CD4-positive, CD25-positive, alpha-beta regulatory T cell (primary cell): ENCODE results near the gene NECTIN4. TPM values are rescaled to one million over a fixed set of nuclear protein-coding genes. Genes with fewer than 3 reads are reported as not detected.

Experiments
- ATAC-seq, 2 donors: fragments of 150-1000 bp; cut with Tn5 transposase; one replicate each; pipeline ENCODE4 v1.10.0; 2021; ENCODE audit warnings: low read depth in 2 of 2, moderate number of reproducible peaks in 2 of 2, moderate library complexity in 1 of 2
- DNase-seq, 3 donors: peaks; one replicate each; pipeline versions ENCODE4 v3.0.0 to v3.0.0-alpha.2; 2012 to 2022; ENCODE audit warnings: mixed read lengths in 1 of 3
- H3K27ac ChIP-seq: one replicate; pipeline ENCODE4 v1.7.0; 2013; ENCODE audit warnings: mild to moderate bottlenecking, low read length; ENCODE audit not compliant: insufficient read depth, poor library complexity, severe bottlenecking
- H3K27me3 ChIP-seq: one replicate; pipeline ENCODE4 v1.7.0; 2013; ENCODE audit warnings: low read length; ENCODE audit not compliant: control insufficient read depth, insufficient read depth
- H3K36me3 ChIP-seq: one replicate; pipeline ENCODE4 v1.7.0; 2013; ENCODE audit warnings: mild to moderate bottlenecking, low read length, moderate library complexity; ENCODE audit not compliant: control insufficient read depth, insufficient read depth
- H3K4me1 ChIP-seq: 2 replicates; pipeline ENCODE4 v1.7.0; 2013; ENCODE audit warnings: mild to moderate bottlenecking, low read length; ENCODE audit not compliant: insufficient read depth, control insufficient read depth, poor library complexity, severe bottlenecking
- H3K4me3 ChIP-seq: one replicate; pipeline ENCODE4 v1.7.0; 2013; ENCODE audit warnings: low read depth, mild to moderate bottlenecking, low read length, moderate library complexity
- H3K9me3 ChIP-seq, 2 experiments: 1 replicate in 1 of 2; 2 replicates in 1 of 2; pipeline ENCODE4 v1.7.0; 2013; ENCODE audit warnings: low read length in 2 of 2, mild to moderate bottlenecking in 1 of 2, moderate library complexity in 1 of 2; ENCODE audit not compliant: control insufficient read depth in 2 of 2
- H3K27ac Mint-ChIP-seq, 3 donors: one replicate each; pipeline ENCODE4 v1.8.0; 2020 to 2022; ENCODE audit warnings: mild to moderate bottlenecking in 3 of 3, mixed read lengths in 3 of 3, moderate library complexity in 2 of 3
- H3K27me3 Mint-ChIP-seq: one replicate; pipeline ENCODE4 v1.8.0; 2022; ENCODE audit warnings: mild to moderate bottlenecking, mixed read lengths
- H3K36me3 Mint-ChIP-seq: one replicate; pipeline ENCODE4 v1.8.0; 2020; ENCODE audit warnings: mixed read lengths
- H3K4me1 Mint-ChIP-seq, 4 donors: one replicate each; pipeline ENCODE4 v1.8.0; 2020 to 2022; ENCODE audit warnings: mixed read lengths in 4 of 4, mild to moderate bottlenecking in 1 of 4
- H3K4me3 Mint-ChIP-seq, 4 donors: one replicate each; pipeline ENCODE4 v1.8.0; 2020 to 2022; ENCODE audit warnings: mild to moderate bottlenecking in 4 of 4, mixed read lengths in 4 of 4, moderate library complexity in 3 of 4
- H3K9me3 Mint-ChIP-seq, 7 donors: one replicate each; pipeline ENCODE4 v1.8.0; 2020 to 2022; ENCODE audit warnings: mixed read lengths in 7 of 7, mild to moderate bottlenecking in 3 of 7, moderate library complexity in 2 of 7
- polyA plus RNA-seq, 4 donors: library from polyadenylated mRNA; unstranded; fragments of 300-500 nt; fragmentation: Illumina TruSeq; gene quantifications; one replicate each; pipeline ENCODE4 v1.2.3, GENCODE V29; 2021
- total RNA-seq: library from RNA; stranded (reverse); gene quantifications from one replicate; pipeline ENCODE4 v1.2.3, GENCODE V29; 2022

The NECTIN4 gene
- total and polyA plus RNA-seq, 5 donors from 2014 or later, result 0.05 TPM; not detected in 4

DNA sequence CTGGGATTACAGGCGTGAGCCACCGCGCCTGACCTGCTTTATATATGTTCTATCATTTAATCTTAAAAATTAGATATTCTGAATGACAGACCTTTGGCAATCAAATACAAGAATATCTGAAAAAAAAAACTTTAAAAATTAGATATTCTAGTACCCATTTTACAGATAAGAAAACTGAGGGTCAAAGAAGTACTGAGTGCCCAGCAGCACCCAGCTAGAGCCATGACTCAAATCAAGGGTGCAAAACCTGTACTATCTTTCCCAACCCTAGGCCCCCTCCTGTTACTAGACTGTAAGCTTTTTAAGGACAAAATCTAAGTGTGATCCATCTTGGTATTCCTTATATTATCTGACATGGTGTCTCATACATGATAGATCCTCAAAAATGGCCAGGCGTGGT is 27.9 kb downstream of the NECTIN4 start:
- H3K27ac ChIP-seq, result no peak overlapping the region
- H3K4me3 ChIP-seq, result no peak overlapping the region
- H3K36me3 ChIP-seq, result peaks cover 62% of the 10 kb centered on the region
- no peaks in the 10 kb centered on the region for H3K9me3 Mint-ChIP-seq
- no peak for DNase-seq
- H3K4me1 ChIP-seq, result peaks cover 65% of the 10 kb centered on the region
- H3K27me3 ChIP-seq, result no peaks in the 10 kb centered on the region
- H3K36me3 Mint-ChIP-seq, result peaks cover 36% of the 10 kb centered on the region
- peak overlapping the region; percentile 80 to 99 (median 82) for H3K27ac Mint-ChIP-seq
- H3K4me1 Mint-ChIP-seq, result peaks cover 27 to 82% (median 48%) of the 10 kb centered on the region in 4 donors
- H3K27me3 Mint-ChIP-seq, result no peaks in the 10 kb centered on the region
- no peaks in the 10 kb centered on the region for H3K9me3 ChIP-seq
- ATAC-seq, result no peak
- peak overlapping the region in 2 of 4 donors; percentile 47 to 86 for H3K4me3 Mint-ChIP-seq

DNA sequence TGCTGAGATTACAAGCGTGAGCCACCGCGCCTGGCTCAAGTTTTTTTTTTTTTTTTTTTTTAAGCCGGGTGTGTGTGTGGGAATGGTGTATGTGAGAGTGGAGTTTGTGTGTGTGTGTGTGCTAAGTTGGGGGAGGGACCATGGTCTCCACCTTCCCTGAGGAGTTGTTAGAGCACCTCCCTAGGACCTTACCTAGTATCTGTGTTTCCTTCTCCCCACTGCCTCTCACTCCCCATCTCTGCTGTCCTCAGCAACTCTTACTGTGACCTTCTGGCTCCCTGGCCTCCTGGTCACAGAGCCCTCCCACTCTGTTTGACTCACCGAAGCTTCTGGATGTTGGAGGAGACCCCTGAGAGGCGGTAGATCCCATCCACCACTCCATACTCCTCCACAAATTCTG is 30.1 kb downstream of the NECTIN4 start:
- Mint-ChIP-seq H3K27me3 (no peaks in the 10 kb centered on the region), H3K4me1 (peaks cover 23 to 70% (median 46%) of the 10 kb centered on the region in 4 donors), H3K4me3 (peak overlapping the region in 2 of 4 donors; percentile 35 to 84), H3K27ac (peak overlapping the region; percentile 71 to 82 (median 80)), H3K36me3 (peaks cover 38% of the 10 kb centered on the region), H3K9me3 (no peaks in the 10 kb centered on the region)
- Histone ChIP-seq H3K36me3 (peaks cover 70% of the 10 kb centered on the region), H3K27ac (peak overlapping the region; percentile 51), H3K9me3 (no peaks in the 10 kb centered on the region), H3K27me3 (no peaks in the 10 kb centered on the region), H3K4me1 (peaks cover 48% of the 10 kb centered on the region), H3K4me3 (no peak overlapping the region)
- no peak for DNase-seq
- no peak for ATAC-seq

DNA sequence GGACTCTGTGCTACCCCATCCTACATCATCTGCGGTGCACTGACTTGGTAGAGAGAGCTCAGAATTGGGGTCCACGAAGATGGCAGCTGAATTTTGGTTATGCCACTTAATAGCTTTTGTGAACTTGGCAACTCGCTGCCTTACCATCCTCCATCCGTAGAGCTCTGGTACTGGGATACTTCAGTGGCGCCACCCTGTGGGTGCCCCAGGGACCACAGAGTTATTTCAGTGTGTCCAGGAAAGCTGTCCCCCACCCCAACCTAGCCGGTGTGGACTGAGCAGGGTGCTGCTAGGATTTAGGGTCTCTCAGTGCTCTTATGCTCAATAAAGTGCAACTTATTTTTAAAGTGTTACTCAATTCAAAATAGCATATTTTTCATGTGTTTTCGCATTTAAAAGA is 34.6 kb downstream of the NECTIN4 start:
- no peak for DNase-seq
- Histone ChIP-seq H3K4me3 (no peak overlapping the region), H3K27ac (no peak overlapping the region), H3K27me3 (no peaks in the 10 kb centered on the region), H3K36me3 (peaks cover 85% of the 10 kb centered on the region), H3K4me1 (peaks cover 10% of the 10 kb centered on the region), H3K9me3 (no peaks in the 10 kb centered on the region)
- no peak overlapping the region for H3K27ac Mint-ChIP-seq
- H3K9me3 Mint-ChIP-seq, result no peaks in the 10 kb centered on the region
- H3K27me3 Mint-ChIP-seq, result no peaks in the 10 kb centered on the region
- no peak for ATAC-seq
- H3K36me3 Mint-ChIP-seq, result peaks cover 37% of the 10 kb centered on the region
- no peak overlapping the region for H3K4me3 Mint-ChIP-seq
- H3K4me1 Mint-ChIP-seq, result peaks cover 5 to 36% (median 23%) of the 10 kb centered on the region in 4 donors

DNA sequence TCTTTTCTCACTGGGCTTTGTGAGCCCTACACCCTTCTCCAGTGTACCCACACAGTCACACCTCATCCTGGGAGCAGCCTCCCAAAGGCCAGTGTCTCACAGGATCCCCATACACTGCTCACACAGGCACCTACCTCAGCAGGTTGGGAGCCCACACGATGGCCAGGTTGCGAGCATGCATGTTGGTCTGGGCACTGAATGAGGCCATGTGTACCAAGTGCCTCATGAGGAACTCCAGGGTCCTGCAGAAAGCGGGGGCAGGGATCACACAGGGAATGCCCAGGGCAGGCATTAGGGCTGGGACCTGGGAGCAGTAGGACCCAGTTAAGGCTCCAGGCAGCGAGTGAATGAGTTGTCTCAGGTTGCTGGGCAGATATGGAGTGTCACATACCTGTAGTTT is 35.1 kb downstream of the NECTIN4 start:
- no peak overlapping the region for H3K4me3 ChIP-seq
- no peaks in the 10 kb centered on the region for H3K27me3 Mint-ChIP-seq
- no peak overlapping the region for H3K4me3 Mint-ChIP-seq
- no peaks in the 10 kb centered on the region for H3K27me3 ChIP-seq
- no peak for DNase-seq
- H3K4me1 Mint-ChIP-seq, result peaks cover 5 to 30% (median 19%) of the 10 kb centered on the region in 4 donors
- no peak overlapping the region for H3K27ac ChIP-seq
- H3K9me3 ChIP-seq, result no peaks in the 10 kb centered on the region
- H3K9me3 Mint-ChIP-seq, result no peaks in the 10 kb centered on the region
- H3K4me1 ChIP-seq, result peaks cover 4% of the 10 kb centered on the region
- H3K36me3 Mint-ChIP-seq, result peaks cover 34% of the 10 kb centered on the region
- H3K36me3 ChIP-seq, result peaks cover 85% of the 10 kb centered on the region
- peak overlapping the region in 2 of 3 donors; percentile 66 to 81 for H3K27ac Mint-ChIP-seq
- no peak for ATAC-seq

DNA sequence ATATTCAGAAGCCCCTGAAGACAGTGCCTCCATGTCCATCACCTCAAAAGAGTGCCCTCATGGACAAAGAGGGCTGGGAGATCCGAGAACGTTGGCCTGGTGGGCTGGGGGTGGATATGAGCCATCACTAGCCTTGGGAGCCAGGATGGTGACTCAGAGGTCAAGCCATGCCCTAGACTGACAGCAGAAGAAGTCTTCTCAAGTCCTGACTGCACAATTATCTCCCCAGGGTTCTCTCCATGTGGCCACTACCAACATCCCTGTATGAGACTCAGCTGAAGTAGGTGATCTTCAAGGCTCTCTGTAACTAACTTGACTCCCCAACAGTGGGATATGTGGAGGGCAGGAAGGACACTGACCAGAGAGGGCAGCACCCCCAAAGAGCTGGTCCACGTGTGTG is 36.5 kb downstream of the NECTIN4 start:
- H3K27ac Mint-ChIP-seq, result peak overlapping the region in 2 of 3 donors; percentile 26 to 68
- ATAC-seq (no peak), DNase-seq (no peak)
- H3K4me1 Mint-ChIP-seq, result peaks cover 5 to 37% (median 24%) of the 10 kb centered on the region in 4 donors
- H3K9me3 ChIP-seq, result no peaks in the 10 kb centered on the region
- H3K9me3 Mint-ChIP-seq, result no peaks in the 10 kb centered on the region
- no peaks in the 10 kb centered on the region for H3K27me3 Mint-ChIP-seq
- H3K4me3 Mint-ChIP-seq, result no peak overlapping the region
- H3K4me1 ChIP-seq, result peaks cover 4% of the 10 kb centered on the region
- no peaks in the 10 kb centered on the region for H3K27me3 ChIP-seq
- H3K4me3 ChIP-seq, result no peak overlapping the region
- H3K36me3 ChIP-seq, result peaks cover 93% of the 10 kb centered on the region
- no peak overlapping the region for H3K27ac ChIP-seq
- H3K36me3 Mint-ChIP-seq, result peaks cover 41% of the 10 kb centered on the region

DNA sequence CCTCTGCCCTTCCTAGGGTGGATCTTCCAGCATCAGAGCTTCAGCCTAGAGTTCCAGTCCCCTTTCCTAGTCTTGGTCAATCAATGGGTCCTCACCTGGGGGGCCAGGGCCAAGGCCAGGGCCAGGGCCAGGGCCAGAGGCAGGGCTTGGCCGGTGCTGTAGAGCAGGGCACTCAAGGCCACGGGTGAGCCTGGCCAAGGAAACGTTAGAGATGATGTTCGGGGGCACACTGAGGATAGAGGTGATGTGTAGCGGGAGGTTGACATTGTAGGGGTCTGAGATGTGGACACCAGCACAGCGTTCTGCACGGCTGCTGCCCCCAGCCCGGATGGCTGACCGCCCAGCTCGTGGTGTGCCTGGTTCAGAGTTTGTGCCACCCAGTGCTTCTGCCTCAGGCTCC is 38.1 kb downstream of the NECTIN4 start:
- H3K27me3 Mint-ChIP-seq, result no peaks in the 10 kb centered on the region

DNA sequence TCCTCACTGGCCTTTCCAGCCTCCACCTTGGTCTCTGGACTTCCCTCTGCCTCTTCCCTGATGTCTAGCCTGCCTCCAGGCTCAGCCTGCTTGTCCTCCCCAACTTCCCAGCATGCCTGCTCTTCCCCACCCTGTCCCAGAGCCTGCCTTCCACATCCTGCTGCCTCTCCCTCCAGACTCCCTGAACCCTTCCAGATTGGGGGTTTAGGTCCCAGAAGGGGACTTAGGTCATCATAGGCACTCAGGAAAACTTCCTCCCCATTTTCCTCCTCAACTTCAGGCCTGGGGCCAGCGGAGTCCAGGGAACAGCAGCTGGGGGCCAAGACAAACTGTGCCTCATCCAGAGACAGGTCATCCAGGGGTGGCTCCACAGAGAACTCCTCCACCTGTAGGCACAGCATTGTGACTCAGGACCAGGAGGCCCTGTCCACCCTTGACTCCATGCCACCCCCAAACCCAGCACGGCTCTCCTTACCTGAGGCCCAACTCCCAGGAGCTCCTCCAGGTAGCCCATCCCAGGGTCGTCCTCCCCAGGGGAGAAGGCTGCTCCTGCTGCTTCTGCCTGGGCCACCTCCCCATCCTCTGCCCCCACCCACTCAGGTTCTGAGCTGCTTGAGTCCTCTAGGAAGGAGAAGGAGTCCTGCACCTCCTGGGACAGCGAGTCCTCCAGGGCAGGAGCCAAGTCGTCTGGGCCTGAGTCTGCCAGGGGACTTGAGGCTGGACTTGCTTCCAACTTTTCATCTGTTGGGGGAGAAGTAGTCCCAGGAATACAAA is 40.2 kb downstream of the NECTIN4 start:
- Histone ChIP-seq H3K4me3 (no peak overlapping the region), H3K27ac (peak overlapping the region; percentile 6), H3K27me3 (no peaks in the 10 kb centered on the region), H3K36me3 (peaks cover 62% of the 10 kb centered on the region), H3K4me1 (peaks cover 17% of the 10 kb centered on the region), H3K9me3 (no peaks in the 10 kb centered on the region)
- Mint-ChIP-seq H3K36me3 (peaks cover 39% of the 10 kb centered on the region), H3K27me3 (no peaks in the 10 kb centered on the region), H3K27ac (peak overlapping the region in 2 of 3 donors; percentile 82 to 83), H3K4me3 (peak overlapping the region in 2 of 4 donors; percentile 53 to 88), H3K4me1 (peaks cover 11 to 46% (median 29%) of the 10 kb centered on the region in 4 donors), H3K9me3 (peaks cover 0 to 2% (median 0%) of the 10 kb centered on the region in 7 donors)
- DNase-seq (no peak), ATAC-seq (no peak)

More for the DNA sequence above, 38.1 kb downstream of the NECTIN4 start:
- peak overlapping the region in 1 of 3 donors; percentile 2 for H3K27ac Mint-ChIP-seq
- peaks cover 0 to 33% (median 21%) of the 10 kb centered on the region in 4 donors for H3K4me1 Mint-ChIP-seq
- Histone ChIP-seq H3K27me3 (no peaks in the 10 kb centered on the region), H3K9me3 (no peaks in the 10 kb centered on the region), H3K4me1 (peaks cover 8% of the 10 kb centered on the region), H3K27ac (no peak overlapping the region), H3K4me3 (no peak overlapping the region), H3K36me3 (peaks cover 80% of the 10 kb centered on the region)
- DNase-seq (no peak), ATAC-seq (no peak)
- H3K9me3 Mint-ChIP-seq, result peaks cover 0 to 2% (median 0%) of the 10 kb centered on the region in 7 donors
- no peak overlapping the region for H3K4me3 Mint-ChIP-seq
- H3K36me3 Mint-ChIP-seq, result peaks cover 35% of the 10 kb centered on the region
